Measurements from ENCODE around the gene FBXW11.

DNA sequence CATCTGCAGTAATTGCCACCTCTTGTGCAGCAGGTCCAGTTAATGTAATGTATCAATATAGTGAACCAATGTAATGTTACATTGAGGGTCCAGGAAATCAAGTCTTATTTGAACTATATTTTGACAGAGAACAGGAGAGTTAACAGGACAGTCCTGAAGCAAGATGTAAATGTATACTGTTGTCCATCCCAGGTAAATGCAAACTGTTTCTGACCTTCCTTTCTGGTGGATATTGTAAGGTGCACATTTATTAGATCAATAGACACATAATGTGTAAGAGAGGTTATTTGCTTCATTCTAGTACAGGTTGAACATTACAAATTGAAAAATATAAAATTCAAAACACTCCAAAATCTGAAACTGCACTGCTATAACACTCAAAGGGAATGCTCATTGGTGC lies 23.4 kb upstream of the FBXW11 start:
- TF ChIP-seq, protein P1, sequence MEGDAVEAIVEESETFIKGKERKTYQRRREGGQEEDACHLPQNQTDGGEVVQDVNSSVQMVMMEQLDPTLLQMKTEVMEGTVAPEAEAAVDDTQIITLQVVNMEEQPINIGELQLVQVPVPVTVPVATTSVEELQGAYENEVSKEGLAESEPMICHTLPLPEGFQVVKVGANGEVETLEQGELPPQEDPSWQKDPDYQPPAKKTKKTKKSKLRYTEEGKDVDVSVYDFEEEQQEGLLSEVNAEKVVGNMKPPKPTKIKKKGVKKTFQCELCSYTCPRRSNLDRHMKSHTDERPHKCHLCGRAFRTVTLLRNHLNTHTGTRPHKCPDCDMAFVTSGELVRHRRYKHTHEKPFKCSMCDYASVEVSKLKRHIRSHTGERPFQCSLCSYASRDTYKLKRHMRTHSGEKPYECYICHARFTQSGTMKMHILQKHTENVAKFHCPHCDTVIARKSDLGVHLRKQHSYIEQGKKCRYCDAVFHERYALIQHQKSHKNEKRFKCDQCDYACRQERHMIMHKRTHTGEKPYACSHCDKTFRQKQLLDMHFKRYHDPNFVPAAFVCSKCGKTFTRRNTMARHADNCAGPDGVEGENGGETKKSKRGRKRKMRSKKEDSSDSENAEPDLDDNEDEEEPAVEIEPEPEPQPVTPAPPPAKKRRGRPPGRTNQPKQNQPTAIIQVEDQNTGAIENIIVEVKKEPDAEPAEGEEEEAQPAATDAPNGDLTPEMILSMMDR (IDR thresholded peaks at IDR 0.05; ENCODE audit: low read depth, low read length, poor library complexity, severe bottlenecking) = no peak
- no peak for TF ChIP-seq EZH2phosphoT487 (IDR thresholded peaks at IDR 0.05; ENCODE audit: borderline replicate concordance, low read length)
